SK-MEL-5 (cell line): Measurements from ENCODE around the gene CYP27C1. TPM values are rescaled to one million over a fixed set of nuclear protein-coding genes. Genes with fewer than 3 reads are reported as not detected.
A peak's percentile ranks its signal among the peaks of the same experiment; 100 is the strongest.

Experiments used
- DNase-seq: peaks from one replicate; pipeline ENCODE4 v3.0.0-alpha.2; 2016; ENCODE audit warnings: low read depth, low spot score
- in situ Hi-C: cut with HindIII; loops from 2 replicates; pipeline ENCODE4 v1.10.0; 2016; ENCODE audit warnings: low sequenced_read_pairs, high pct_unique_total_duplicates, low pct_unique_long_range_greater_than_20kb
- total RNA-seq: library from RNA; depleted of rRNA; stranded (reverse); fragments of >200 nt; shearing (Covaris generic); gene quantifications from 2 replicates; pipeline ENCODE4 v1.2.3, GENCODE V29; 2014

The CYP27C1 gene
- total RNA-seq, 1 experiment from 2014 or later: 0.26 TPM

- DNase-seq: no peak
- in situ Hi-C loops: no loop called here
Observed at GRCh38 chr2:127181851-127182250, 38.2 kb downstream of the CYP27C1 start.

DNA sequence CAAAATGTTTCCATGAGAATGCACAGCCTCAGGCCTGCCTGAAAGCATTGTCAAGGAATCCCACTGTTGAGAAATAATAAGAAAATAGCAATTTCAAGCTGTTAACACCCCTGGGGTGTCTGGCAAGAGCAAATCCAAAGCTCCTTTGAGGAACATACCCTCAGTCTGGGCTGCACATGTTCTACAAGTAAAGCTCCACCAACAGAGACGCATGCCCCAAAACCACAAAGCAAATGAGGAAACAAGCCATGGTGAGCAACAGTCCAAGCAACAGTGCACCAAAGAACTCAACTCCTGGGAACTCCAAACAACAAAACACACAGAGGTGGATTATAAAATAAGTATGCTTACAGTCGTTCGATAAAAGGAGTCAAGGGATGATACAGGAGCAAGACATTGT is 40.3 kb downstream of the CYP27C1 start:
- in situ Hi-C loops: no loop called here

GRCh38 chr2:127177617-127178263 is 42.4 kb downstream of the CYP27C1 start:
- in situ Hi-C loops: no loop called here
- DNase-seq: no peak

More for the DNA sequence above, 40.3 kb downstream of the CYP27C1 start:
- no peak for DNase-seq

DNA sequence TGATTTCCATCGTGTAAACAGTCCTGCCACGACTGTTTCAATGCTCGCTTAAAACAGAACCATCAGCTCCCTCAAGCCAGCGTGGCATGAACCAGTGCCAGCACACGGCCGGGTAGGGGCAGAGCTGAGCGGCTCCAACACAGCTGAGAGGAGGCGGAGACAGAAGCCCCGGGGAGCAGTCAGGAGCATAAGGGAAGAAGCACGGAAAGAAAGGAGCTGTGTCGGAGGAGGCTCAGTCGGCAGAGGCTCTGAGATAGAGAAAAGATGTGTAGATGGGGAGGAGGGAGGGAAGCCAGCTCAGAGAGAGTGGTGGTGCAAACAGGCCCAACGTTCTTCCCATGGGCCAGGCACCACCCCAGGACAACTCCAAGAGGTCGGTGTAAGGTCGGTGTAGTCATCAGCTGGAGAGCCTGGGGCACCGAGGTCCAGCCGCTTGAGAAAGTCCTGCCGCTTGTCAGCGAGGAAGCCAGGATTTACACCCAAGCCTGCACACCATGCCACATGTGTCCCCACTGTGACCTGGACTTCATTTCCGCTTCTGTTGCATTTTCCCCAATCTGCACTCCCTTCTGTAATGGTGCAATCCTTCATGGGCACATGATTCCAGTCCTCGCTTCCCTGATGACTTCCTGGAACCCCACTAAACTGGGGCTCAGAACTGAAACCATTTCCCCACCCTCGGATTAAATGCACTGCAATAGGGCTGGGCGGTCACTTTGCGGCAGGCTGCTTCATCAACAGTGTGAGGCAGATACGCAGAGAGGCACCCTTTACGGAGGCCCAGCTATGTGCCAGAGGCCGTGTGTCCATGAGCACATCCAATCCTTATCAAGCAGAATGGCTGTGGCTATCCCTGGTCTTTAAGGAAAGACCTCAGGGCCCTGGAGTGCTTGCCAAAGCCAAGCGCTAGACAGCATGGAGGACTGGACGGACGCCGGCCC is 43.5 kb downstream of the CYP27C1 start:
- DNase-seq: no peak
- in situ Hi-C loops: no loop called here

DNA sequence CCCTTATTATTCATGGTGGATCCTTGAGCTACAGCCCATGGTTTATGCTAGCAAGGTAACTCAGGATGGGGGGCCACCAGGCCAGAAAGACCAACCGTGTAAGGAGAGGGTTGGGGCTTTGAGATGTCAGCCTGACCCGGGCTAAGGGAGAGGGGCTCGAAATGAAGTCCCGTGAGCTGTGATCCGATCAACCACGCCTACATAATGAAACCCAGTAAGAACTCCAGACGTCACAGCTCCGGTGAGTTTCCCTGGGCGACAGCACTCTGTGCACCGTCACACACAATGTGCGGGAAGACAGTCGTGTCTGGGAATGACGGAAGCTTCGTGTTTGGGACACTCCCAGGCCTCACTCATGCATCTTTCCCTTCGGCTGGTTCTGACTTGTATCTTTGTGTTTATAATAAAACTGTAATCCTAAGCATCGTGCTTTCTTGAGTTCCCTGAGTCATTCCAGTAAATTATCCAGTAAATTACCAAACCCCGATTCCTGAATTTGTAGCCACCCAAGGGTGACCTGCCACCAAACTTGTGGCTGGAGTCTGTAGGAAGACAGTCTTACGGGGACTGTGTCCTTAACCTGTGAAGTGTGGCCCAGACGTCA is 44.2 kb downstream of the CYP27C1 start:
- no peak for DNase-seq
- in situ Hi-C loops: no loop called here

- in situ Hi-C loops: no loop called here
Observed at GRCh38 chr2:127175041-127175721, 44.9 kb downstream of the CYP27C1 start.

DNA sequence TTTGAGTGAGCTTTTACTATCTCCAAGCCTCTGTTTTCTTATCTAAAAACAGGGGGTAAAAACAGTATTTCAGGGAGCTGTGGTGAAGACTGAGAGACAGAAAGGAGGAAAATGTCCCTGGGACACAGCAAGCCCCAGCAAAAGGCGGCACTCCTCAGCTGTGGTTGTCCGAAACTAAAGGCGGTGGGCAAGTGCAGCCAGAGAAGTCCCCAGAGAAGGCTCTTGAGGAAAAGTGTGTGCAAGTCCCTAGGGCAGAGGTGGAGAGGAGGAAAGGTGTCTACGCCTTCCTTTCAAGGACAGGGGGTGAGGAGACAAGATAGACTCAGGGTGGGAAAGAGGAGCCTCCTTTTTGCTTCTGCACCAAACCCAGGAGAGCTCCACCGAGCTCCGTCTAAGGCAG is 45.5 kb downstream of the CYP27C1 start:
- in situ Hi-C loops: no loop called here

More at GRCh38 chr2:127175041-127175721, 44.9 kb downstream of the CYP27C1 start:
- DNase-seq: no peak

GRCh38 chr2:127174136-127174535 is 46.0 kb downstream of the CYP27C1 start:
- peak; percentile 39 for DNase-seq
- in situ Hi-C loops: no loop called here

More for the DNA sequence above, 45.5 kb downstream of the CYP27C1 start:
- DNase-seq: no peak

DNA sequence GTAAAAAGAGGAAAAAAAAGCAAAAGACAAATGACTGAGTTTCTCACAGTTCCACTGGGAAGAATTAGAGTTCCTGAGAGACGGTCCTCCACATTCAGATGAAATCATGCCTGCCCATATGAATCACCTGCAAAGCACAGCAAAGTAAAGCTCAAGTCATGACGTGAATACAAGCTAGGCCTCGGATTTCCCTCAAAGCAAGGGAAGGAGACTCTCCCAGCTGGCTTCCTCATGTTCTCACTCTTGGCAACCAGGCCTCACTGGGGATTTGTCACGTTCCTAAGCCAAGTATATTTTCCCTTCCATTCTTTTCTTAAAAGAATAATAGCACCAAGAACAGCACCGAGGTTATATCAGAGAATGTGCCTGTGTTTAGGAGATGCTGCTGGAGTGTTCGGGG is 47.0 kb downstream of the CYP27C1 start:
- DNase-seq: no peak
- in situ Hi-C loops: no loop called here

GRCh38 chr2:127172306-127172705 is 47.8 kb downstream of the CYP27C1 start:
- in situ Hi-C loops: no loop called here
- no peak for DNase-seq

- peak; percentile 8 for DNase-seq
- in situ Hi-C loops: no loop called here
Observed at GRCh38 chr2:127170452-127171197, 49.5 kb downstream of the CYP27C1 start.

DNA sequence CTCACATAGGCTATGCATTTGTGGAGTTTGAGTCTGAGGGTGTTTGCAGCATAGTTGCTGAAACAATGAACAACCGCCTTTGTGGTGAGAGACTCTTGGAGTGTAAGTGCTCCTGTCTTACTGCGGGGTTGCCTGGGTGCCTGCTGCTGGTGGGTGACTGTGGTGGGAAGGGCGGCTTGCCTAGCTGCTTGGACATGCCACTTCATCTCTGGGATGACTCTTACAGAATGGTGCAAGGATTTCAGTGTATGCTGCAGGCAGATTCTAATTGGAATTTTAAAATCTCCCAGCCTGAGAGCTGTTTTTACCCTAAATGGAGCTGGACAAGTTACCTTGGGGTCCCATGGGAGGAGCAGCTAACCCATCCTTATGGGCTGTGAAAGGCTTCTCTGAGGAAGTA is 50.1 kb downstream of the CYP27C1 start:
- DNase-seq: no peak
- in situ Hi-C loops: no loop called here

- no peak for DNase-seq
- in situ Hi-C loops: no loop called here
Observed at GRCh38 chr2:127169066-127169660, 50.9 kb downstream of the CYP27C1 start.

GRCh38 chr2:127166231-127166860 is 53.8 kb downstream of the CYP27C1 start:
- in situ Hi-C loops: no loop called here
- no peak for DNase-seq

DNA sequence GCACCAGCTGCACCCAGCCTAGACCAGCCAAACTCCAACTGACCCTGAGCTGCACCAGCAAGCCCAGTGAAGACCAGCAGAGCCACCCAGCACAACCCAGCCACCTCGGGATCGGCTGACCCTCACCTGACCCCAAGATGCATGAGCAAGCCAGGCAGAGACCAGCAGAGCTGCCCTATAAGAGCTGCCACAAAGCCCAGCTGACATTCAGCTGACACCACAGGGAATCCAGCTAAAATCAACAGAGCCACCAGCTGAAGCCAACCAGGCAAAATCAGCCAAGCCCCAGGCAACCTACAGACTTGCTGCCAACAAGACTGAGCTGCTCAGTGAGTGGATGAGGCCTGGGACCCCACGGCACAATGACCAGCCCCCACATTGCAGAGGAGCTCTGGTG is 54.6 kb downstream of the CYP27C1 start:
- in situ Hi-C loops: no loop called here
- DNase-seq: peak; percentile 42

DNA sequence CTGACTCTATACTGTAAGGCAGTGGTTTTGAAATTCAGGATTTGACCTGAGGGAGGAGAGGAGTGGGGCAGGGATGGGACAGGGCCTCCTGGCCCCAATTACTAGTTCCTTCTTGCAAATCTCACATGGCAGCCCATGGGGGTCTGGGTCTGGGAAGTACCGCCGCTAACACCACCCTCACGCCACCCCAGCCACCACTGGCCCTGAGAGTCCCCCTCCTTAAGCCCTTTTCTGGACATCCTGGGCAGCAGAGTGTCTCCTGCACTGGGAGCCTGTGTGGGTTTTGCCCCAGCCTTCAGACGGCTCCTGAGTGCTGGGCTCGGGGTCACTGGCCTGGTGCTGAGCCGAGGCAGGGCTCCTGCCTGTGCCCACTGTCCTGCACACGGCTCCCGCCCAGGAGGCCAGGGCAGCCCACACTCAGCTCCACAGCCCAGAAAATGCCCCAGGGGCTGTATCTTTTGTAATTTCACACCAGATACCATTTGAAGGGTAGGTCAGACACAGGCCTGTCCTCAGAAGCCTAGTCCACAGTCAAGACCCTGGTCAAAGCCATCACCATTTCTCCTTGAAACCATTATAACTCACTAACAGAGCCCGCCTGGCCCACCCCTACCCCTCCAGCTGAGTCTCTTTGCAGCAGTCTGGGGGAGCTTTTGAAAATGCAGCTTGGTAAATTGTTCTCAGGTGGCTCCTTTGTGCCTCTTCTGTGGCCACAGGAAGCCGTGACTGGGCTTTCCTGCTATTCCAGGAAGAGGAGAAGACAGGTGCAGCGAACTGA is 55.1 kb downstream of the CYP27C1 start:
- in situ Hi-C loops: no loop called here
- no peak for DNase-seq
